ENCODE data around the gene PLCG1.

Gene PLCG1

GRCh38 chr20:41142245-41142644, 4.9 kb downstream of the PLCG1 start:
- DNase-seq (ENCODE audit: low spot score): no peak

- no peak for DNase-seq (ENCODE audit: low spot score)
These were observed 5.6 kb downstream of the PLCG1 start for GRCh38 chr20:41142919-41143318.

- no peak for DNase-seq (ENCODE audit: low spot score)
These were observed 6.0 kb downstream of the PLCG1 start for GRCh38 chr20:41143354-41143753.

GRCh38 chr20:41145317-41145716, 8.0 kb downstream of the PLCG1 start:
- no peak for DNase-seq (ENCODE audit: low spot score)

- no peak for DNase-seq (ENCODE audit: low spot score)
These were observed 8.7 kb downstream of the PLCG1 start for GRCh38 chr20:41145821-41146620.

- no peak for DNase-seq (ENCODE audit: low spot score)
These were observed 10.4 kb downstream of the PLCG1 start for GRCh38 chr20:41147767-41148191.

GRCh38 chr20:41148942-41149341, 11.6 kb downstream of the PLCG1 start:
- DNase-seq (ENCODE audit: low spot score): no peak

GRCh38 chr20:41150664-41151063, 13.3 kb downstream of the PLCG1 start:
- DNase-seq (ENCODE audit: low spot score): no peak

GRCh38 chr20:41151134-41151869, 14.0 kb downstream of the PLCG1 start:
- no peak for DNase-seq (ENCODE audit: low spot score)

GRCh38 chr20:41152108-41152757, 14.9 kb downstream of the PLCG1 start:
- DNase-seq (ENCODE audit: low spot score): no peak

GRCh38 chr20:41154436-41155176, 17.3 kb downstream of the PLCG1 start:
- DNase-seq (ENCODE audit: low spot score): no peak

GRCh38 chr20:41155261-41155660, 17.9 kb downstream of the PLCG1 start:
- no peak for DNase-seq (ENCODE audit: low spot score)

- no peak for DNase-seq (ENCODE audit: low spot score)
These were observed 20.8 kb downstream of the PLCG1 start for GRCh38 chr20:41158082-41158625.

GRCh38 chr20:41159547-41159946, 22.2 kb downstream of the PLCG1 start:
- no peak for DNase-seq (ENCODE audit: low spot score)

- DNase-seq (ENCODE audit: low spot score): no peak
These were observed 23.3 kb downstream of the PLCG1 start for GRCh38 chr20:41160686-41161085.

GRCh38 chr20:41161886-41162285, 24.5 kb downstream of the PLCG1 start:
- no peak for DNase-seq (ENCODE audit: low spot score)

- no peak for DNase-seq (ENCODE audit: low spot score)
These were observed 25.1 kb downstream of the PLCG1 start for GRCh38 chr20:41162396-41162795.

- no peak for DNase-seq (ENCODE audit: low spot score)
These were observed 26.5 kb downstream of the PLCG1 start for GRCh38 chr20:41163821-41164220.

- DNase-seq (ENCODE audit: low spot score): no peak
These were observed 27.9 kb downstream of the PLCG1 start for GRCh38 chr20:41165001-41165882.

- no peak for DNase-seq (ENCODE audit: low spot score)
These were observed 29.1 kb downstream of the PLCG1 start for GRCh38 chr20:41166201-41167117.

Measured in LoVo (cell line).